B cell (primary cell): Measurements from ENCODE around the gene POLN. TPM values are rescaled to one million over a fixed set of nuclear protein-coding genes. Genes with fewer than 3 reads are reported as not detected.

Experiments
- ATAC-seq: fragments of 200-7000 bp; cut with Tn5 transposase; one replicate; pipeline ENCODE4 v1.10.0; 2021; ENCODE audit warnings: low read depth, mild to moderate bottlenecking, moderate number of reproducible peaks, moderate library complexity
- CTCF ChIA-PET: fragments of 350-600 bp; sonication (Branson Sonifier 250); formaldehyde crosslinking; loops from one replicate; lab custom pipeline; 2021; ENCODE audit warnings: antibody characterized with exemption, inconsistent platforms; lab: Charles Lee
- POLR2A ChIA-PET: fragments of 350-600 bp; sonication (Branson Sonifier 250); formaldehyde crosslinking; loops from one replicate; lab custom pipeline; 2021; ENCODE audit warnings: antibody characterized with exemption; lab: Charles Lee
- DNase-seq: peaks from one replicate; pipeline ENCODE4 v3.0.0; 2013
- H2AFZ ChIP-seq: 2 replicates; pipeline ENCODE4 v1.6.1; 2012; ENCODE audit warnings: mild to moderate bottlenecking, low read depth, low read length; ENCODE audit not compliant: insufficient read depth, poor library complexity, severe bottlenecking
- H3K27ac ChIP-seq, 2 donors: 1 replicate in 1 of 2; 2 replicates in 1 of 2; pipeline ENCODE4 v1.5.1; 2012 to 2013; ENCODE audit warnings: low read length in 2 of 2, mild to moderate bottlenecking in 2 of 2, moderate library complexity in 1 of 2
- H3K27me3 ChIP-seq, 4 experiments: fragments of 200-600 bp in 1 of 4; sonication (generic) in 1 of 4; replicated peaks in 1 of 4; 1 replicate in 2 of 4; 2 replicates in 2 of 4; pipeline versions ENCODE4 v1.6.1 to v1.7.0; 2013 to 2016; ENCODE audit warnings: low read length in 3 of 4, mild to moderate bottlenecking in 2 of 4, mixed read lengths in 1 of 4, moderate library complexity in 1 of 4; ENCODE audit not compliant: insufficient read depth in 4 of 4, control insufficient read depth in 3 of 4; ENCODE audit errors: control extremely low read depth in 1 of 4
- H3K36me3 ChIP-seq, 2 experiments: replicated peaks in 1 of 2; 1 replicate in 1 of 2; 2 replicates in 1 of 2; pipeline versions ENCODE4 v1.6.1 to v1.7.1; 2013; ENCODE audit warnings: low read length in 1 of 2; ENCODE audit not compliant: insufficient read depth in 2 of 2, control insufficient read depth in 1 of 2; ENCODE audit errors: control extremely low read depth in 1 of 2, extremely low read depth in 1 of 2
- H3K4me1 ChIP-seq, 2 donors: fragments of 200-600 bp in 1 of 2; sonication (generic) in 1 of 2; 1 replicate in 1 of 2; 2 replicates in 1 of 2; pipeline versions ENCODE4 v1.5.1 to v1.6.1; 2013 to 2017; ENCODE audit warnings: low read length in 2 of 2; ENCODE audit not compliant: control insufficient read depth in 2 of 2, insufficient read depth in 2 of 2
- H3K4me2 ChIP-seq: replicated peaks from 2 replicates; pipeline ENCODE3; 2012; ENCODE audit warnings: mild to moderate bottlenecking, low read depth, low read length; ENCODE audit not compliant: poor library complexity, severe bottlenecking
- H3K4me3 ChIP-seq, 5 experiments: fragments of 200-600 bp in 1 of 5; sonication (generic) in 1 of 5; 1 replicate in 3 of 5; 2 replicates in 2 of 5; pipeline versions ENCODE4 v1.5.1 to v1.7.0; 2011 to 2016; ENCODE audit warnings: low read length in 4 of 5, mild to moderate bottlenecking in 4 of 5, low read depth in 2 of 5, control low read depth in 1 of 5, moderate library complexity in 1 of 5; ENCODE audit not compliant: insufficient read depth in 1 of 5; ENCODE audit errors: control extremely low read depth in 1 of 5, extremely low read depth in 1 of 5
- H3K79me2 ChIP-seq: fragments of 200-600 bp; sonication (generic); one replicate; pipeline ENCODE4 v1.6.0; 2016; ENCODE audit warnings: low read length; ENCODE audit not compliant: control insufficient read depth, insufficient read depth
- H3K9ac ChIP-seq: fragments of 200-600 bp; sonication (generic); 2 replicates; pipeline ENCODE4 v1.6.1; 2017; ENCODE audit warnings: mild to moderate bottlenecking, low read length, moderate library complexity
- H3K9me3 ChIP-seq, 3 donors: one replicate each; pipeline versions ENCODE4 v1.6.1 to v1.7.1; 2013; ENCODE audit warnings: low read length in 2 of 3; ENCODE audit not compliant: control insufficient read depth in 2 of 3, insufficient read depth in 1 of 3; ENCODE audit errors: control extremely low read depth in 1 of 3
- H4K20me1 ChIP-seq: 2 replicates; pipeline ENCODE4 v1.6.0; 2012; ENCODE audit warnings: mild to moderate bottlenecking, low read length; ENCODE audit not compliant: insufficient read depth, control insufficient read depth, poor library complexity, severe bottlenecking
- H3K27ac Mint-ChIP-seq: one replicate; pipeline ENCODE4 v1.8.0; 2021; ENCODE audit warnings: mixed read lengths
- H3K27me3 Mint-ChIP-seq: one replicate; pipeline ENCODE4 v1.8.0; 2021; ENCODE audit warnings: mixed read lengths
- H3K4me1 Mint-ChIP-seq: one replicate; pipeline ENCODE4 v1.8.0; 2021; ENCODE audit warnings: mixed read lengths
- H3K4me3 Mint-ChIP-seq: one replicate; pipeline ENCODE4 v1.8.0; 2021; ENCODE audit warnings: mixed read lengths
- H3K9me3 Mint-ChIP-seq: one replicate; pipeline ENCODE4 v1.8.0; 2022; ENCODE audit warnings: mixed read lengths; ENCODE audit not compliant: insufficient read depth
- EZH2 ChIP-seq: IDR thresholded peaks from 2 replicates; pipeline ENCODE4 v1.6.1; 2012; ENCODE audit warnings: borderline replicate concordance, low read depth, mild to moderate bottlenecking, moderate library complexity, low read length; ENCODE audit not compliant: insufficient read depth, poor library complexity, severe bottlenecking
- WGBS: methylation state at CpG from one replicate; pipeline ENCODE4 v1.1.5; 2013; ENCODE audit warnings: missing lambda C conversion rate; ENCODE audit not compliant: insufficient coverage; 5-methylcytosine and 5-hydroxymethylcytosine counted together
- intact Hi-C: fragments of 100-400 bp; cut with micrococcal nuclease; formaldehyde crosslinking; loops from one replicate; pipeline ENCODE4 v1.10.0; 2022
- polyA plus RNA-seq: library from polyadenylated mRNA; depleted of rRNA; stranded (reverse); fragments of >200 nt; gene quantifications from 2 replicates; pipeline ENCODE4 v1.2.3, GENCODE V29; 2012
- total RNA-seq, 2 donors: library from RNA; stranded (reverse); fragments of 120-200 nt in 1 of 2; gene quantifications; 1 replicate in 1 of 2; 2 replicates in 1 of 2; pipeline versions ENCODE4 v1.2.3 to v1.2.4, GENCODE V29; 2013 to 2022
- TF ChIP-seq, protein P1 (sequence below): fragments of 200-600 bp; IDR thresholded peaks from one replicate; pipeline ENCODE4 v1.8.0; 2022; ENCODE audit warnings: antibody characterized with exemption, mild to moderate bottlenecking

POLN gene
- total and polyA plus RNA-seq, 2 donors (not counting 1 experiment from before 2014, with no cell fraction given): 0.73 to 1.5 TPM

DNA sequence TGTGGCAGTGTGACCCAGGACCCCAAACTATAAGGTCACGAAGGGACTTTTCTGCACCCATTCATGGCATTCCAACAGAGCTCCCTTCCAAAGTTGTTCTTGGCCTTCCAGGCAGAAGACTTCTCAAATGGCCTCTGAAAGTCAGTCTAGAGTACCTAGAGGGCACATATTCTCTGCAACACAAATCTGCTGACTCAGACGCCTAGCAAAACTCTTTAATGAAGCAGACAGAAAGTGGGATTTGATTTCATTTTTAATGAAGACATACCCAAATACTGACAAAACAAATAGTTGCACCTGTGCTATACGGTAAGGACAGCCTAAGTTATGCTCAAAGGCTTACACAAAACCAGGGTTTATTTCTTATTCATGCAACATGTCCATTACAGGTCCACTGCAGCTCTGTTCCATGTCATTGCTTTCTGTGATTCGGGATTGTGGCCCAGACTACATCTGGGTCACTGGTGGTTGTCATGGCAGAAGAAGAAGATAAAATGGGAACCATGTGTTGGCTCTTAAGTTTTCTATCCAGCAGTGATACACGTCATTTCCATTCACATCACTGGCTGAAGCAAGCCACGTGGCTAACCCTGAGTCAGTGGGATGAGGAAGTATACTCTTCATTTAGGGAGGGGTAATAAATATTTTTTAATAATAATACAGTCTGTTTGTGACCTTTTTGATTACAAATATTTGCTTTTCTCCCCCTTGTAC, 125.1 kb downstream of the POLN start:
- CTCF ChIA-PET: no interaction called here
- WGBS: 80% methylated on average over 3 of the region's 6 CpGs
- Histone ChIP-seq H3K27me3 (peaks cover 0 to 4% (median 2%) of the 10 kb centered on the region in 4 experiments), H3K9me3 (no peaks in the 10 kb centered on the region), H3K27ac (no peak overlapping the region), H3K4me1 (no peaks in the 10 kb centered on the region), H3K4me2 (no peak overlapping the region), H3K9ac (no peak overlapping the region), H3K4me3 (no peak overlapping the region), H3K79me2 (no peaks in the 10 kb centered on the region), H3K36me3 (no peaks in the 10 kb centered on the region), H2AFZ (no peak overlapping the region), H4K20me1 (no peaks in the 10 kb centered on the region)
- no peaks in the 10 kb centered on the region for H3K4me1 Mint-ChIP-seq
- intact Hi-C loops: no loop called here
- H3K4me3 Mint-ChIP-seq: no peak overlapping the region
- peaks cover 14% of the 10 kb centered on the region for H3K27me3 Mint-ChIP-seq
- no peaks in the 10 kb centered on the region for H3K9me3 Mint-ChIP-seq
- DNase-seq: no peak
- TF ChIP-seq, protein P1, sequence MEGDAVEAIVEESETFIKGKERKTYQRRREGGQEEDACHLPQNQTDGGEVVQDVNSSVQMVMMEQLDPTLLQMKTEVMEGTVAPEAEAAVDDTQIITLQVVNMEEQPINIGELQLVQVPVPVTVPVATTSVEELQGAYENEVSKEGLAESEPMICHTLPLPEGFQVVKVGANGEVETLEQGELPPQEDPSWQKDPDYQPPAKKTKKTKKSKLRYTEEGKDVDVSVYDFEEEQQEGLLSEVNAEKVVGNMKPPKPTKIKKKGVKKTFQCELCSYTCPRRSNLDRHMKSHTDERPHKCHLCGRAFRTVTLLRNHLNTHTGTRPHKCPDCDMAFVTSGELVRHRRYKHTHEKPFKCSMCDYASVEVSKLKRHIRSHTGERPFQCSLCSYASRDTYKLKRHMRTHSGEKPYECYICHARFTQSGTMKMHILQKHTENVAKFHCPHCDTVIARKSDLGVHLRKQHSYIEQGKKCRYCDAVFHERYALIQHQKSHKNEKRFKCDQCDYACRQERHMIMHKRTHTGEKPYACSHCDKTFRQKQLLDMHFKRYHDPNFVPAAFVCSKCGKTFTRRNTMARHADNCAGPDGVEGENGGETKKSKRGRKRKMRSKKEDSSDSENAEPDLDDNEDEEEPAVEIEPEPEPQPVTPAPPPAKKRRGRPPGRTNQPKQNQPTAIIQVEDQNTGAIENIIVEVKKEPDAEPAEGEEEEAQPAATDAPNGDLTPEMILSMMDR: no peak
- TF ChIP-seq EZH2: no peak
- ATAC-seq: no peak
- H3K27ac Mint-ChIP-seq: no peak overlapping the region
- POLR2A ChIA-PET: no interaction called here

DNA sequence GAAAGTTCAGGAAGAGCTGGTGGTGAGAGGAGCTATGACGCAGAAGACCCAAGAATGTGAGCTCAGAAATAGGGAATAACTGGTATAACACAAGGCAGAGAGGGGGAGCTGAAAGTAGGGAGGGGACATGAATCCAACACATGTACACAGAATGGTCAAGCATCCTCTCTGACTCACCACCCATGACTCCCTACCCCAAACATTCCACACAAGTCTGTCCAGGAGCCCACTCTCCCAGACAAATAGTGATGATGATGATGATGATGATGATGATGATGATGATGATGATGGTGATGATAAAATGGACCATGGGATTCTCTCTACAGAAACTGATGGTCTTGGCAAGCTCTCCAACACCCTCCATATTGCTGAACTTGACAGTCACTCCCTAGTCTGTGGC, 136.4 kb downstream of the POLN start:
- Mint-ChIP-seq H3K27ac (no peak overlapping the region), H3K27me3 (peaks cover 31% of the 10 kb centered on the region), H3K9me3 (peaks cover 11% of the 10 kb centered on the region), H3K4me3 (no peak overlapping the region), H3K4me1 (peaks cover 7% of the 10 kb centered on the region)
- ChIA-PET CTCF (no interaction called here), POLR2A (no interaction called here)
- Histone ChIP-seq H2AFZ (no peak overlapping the region), H3K9ac (no peak overlapping the region), H3K27ac (no peak overlapping the region), H3K4me3 (no peak overlapping the region), H4K20me1 (no peaks in the 10 kb centered on the region), H3K4me1 (no peaks in the 10 kb centered on the region), H3K27me3 (peaks cover 0 to 46% (median 23%) of the 10 kb centered on the region in 4 experiments), H3K79me2 (no peaks in the 10 kb centered on the region), H3K36me3 (no peaks in the 10 kb centered on the region), H3K4me2 (no peak overlapping the region), H3K9me3 (peaks cover 1 to 31% (median 26%) of the 10 kb centered on the region in 3 donors)
- WGBS: 100% methylated on average over 1 of the region's 1 CpG
- ATAC-seq (no peak), DNase-seq (no peak)
- intact Hi-C loops: no loop called here
- TF ChIP-seq EZH2: no peak
- TF ChIP-seq, protein P1: no peak
